ENCODE results near the gene ZNF608.

ZNF608 gene

DNA sequence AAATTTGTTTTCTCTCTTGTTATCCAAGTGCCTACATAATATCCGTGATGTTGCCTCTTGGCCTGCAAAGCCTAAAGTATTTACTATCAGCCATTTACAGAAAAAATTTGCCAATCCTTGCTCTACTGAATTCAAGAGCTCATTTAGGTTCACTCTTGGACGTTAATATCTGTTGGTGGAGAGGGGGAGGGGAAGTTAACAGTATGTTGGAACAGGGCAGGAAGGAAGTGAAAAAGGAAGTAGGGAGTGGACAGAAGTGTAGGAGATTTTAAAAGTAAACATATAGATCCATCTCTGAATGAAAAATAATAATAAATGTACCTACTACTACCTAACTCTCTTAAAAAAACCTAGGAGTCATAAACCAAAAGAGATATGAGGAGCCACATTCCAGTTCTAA lies 32.8 kb downstream of the ZNF608 start:
- no peak for DNase-seq

DNA sequence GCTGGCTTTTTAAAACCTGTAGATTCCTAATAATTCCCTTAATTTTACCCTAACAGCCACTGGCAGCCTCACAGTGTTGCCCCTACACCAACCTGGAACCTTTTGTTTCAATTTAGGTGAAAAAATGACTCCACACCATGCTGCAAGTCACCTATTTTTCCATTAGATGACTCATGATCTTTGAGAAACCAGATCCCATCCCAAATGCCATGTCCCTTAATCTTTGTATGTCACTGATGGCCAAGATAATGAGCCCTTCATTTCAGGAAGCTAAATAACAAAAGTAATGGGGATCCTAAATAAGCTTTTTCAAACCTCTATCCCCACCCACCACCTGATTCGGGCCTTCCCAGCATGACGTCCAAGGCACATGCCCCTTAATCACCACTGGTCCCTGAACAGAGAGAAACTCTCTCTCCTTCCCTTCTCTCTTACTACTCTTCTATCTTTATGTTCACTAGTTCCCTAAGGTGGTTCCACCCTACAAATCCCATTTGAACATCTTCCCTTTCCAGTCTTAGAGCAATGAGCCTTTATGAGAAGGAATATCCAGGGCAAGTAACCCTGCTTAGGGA lies 33.6 kb downstream of the ZNF608 start:
- no peak for DNase-seq

DNA sequence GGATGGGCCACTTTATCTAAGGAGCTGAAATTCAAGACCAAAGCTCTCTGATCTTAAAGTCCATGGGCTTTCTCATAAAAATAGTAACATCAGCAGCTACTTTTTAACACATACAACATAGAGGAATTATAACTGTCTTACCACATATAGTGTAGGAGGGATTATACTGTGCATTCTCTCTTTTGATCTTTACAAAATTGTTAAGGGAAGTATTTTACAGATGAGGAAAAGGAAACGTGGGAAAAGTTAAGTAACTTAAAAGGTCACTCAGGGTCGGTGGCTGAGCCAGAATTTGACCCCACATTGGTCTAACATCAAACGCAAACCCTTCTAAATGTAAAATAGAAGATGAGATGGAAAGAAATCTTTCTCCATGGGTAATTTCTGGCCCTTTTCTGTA lies 38.4 kb downstream of the ZNF608 start:
- DNase-seq, result no peak

DNA sequence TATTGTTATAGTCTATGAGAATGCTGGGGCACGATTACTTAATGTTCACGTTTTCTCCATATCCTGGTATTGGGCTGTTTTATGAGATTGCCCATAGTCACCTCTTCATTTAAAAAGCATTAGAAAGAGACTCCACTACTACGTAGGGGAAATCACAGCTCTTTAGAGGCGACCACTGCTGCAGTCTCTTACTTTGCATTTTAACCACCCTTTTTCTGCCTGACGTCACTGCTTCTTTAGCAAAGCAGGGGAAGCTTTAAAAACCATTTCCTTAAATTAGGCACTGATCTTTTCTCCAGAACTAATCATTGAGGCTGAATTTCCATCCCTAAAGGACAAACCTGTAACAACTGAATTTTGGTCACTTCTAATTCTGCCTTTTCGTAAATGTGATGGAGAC lies 38.9 kb downstream of the ZNF608 start:
- no peak for DNase-seq

DNA sequence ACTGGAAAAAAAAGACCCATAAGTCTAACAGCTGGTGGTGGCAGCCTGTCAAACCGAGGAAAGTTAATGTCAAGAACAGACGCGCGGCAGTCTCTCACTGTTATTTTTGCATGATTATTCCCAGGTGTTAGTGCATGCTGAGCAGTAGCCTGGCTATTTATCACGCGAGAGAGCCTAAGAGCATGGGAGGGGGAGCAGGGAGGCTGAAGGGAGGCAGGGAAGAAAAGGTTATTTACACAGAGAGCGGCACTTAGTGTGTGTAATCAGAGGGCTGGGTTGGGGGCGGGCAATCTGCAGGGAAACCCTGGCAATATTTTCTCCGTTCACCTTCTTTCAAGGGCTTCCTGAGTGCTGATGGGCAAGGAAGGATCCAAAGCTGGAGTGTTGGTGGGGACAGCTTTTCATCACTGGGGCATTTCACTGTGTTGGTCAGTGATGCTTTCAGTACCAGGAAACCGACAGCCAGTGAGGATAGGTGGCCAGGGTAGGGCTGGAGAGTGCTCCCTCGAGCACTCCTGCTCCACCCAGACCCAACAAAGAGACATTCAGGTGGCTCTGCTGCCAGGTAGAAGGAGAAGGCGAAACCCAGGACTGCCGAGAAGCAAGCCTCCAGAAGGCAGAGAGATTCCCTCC lies 39.6 kb downstream of the ZNF608 start:
- DNase-seq, result peak; percentile 39

DNA sequence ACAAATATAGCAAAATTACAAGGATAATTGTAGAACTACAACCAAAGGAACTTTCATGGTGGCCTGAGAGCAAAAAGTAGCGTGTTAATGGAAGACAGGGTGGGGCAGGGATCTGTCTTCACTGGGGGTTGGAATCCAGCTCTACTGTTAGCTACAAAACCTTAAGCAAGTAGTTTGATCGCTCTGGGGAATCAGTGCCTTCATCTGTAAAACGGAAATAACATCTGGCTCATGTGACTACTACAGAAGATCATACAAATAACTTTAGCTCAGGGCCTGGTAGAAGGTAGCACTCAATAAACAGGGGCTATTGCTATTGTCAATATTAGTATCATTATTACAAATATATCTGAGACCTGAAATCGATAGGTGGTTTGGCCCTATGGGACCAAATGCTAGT lies 40.4 kb downstream of the ZNF608 start:
- no peak for DNase-seq

DNA sequence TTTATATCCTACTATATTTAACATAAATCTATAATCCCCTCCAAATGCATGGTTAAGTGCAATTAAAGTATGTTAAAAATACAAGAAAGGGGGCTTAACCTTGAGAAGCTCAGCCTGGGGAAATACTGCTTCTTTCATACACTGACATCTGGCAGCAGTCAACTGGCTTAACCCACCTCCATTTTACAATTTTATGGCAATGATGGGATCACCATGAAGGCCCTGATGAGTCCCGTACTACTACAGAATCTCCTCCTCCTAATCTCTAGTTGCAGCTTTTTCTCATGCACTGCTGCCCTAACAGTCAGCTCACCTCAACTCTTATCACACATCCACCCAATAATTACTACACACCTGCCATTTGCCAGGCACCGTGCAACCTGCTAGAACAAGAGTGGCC lies 40.9 kb downstream of the ZNF608 start:
- no peak for DNase-seq

DNA sequence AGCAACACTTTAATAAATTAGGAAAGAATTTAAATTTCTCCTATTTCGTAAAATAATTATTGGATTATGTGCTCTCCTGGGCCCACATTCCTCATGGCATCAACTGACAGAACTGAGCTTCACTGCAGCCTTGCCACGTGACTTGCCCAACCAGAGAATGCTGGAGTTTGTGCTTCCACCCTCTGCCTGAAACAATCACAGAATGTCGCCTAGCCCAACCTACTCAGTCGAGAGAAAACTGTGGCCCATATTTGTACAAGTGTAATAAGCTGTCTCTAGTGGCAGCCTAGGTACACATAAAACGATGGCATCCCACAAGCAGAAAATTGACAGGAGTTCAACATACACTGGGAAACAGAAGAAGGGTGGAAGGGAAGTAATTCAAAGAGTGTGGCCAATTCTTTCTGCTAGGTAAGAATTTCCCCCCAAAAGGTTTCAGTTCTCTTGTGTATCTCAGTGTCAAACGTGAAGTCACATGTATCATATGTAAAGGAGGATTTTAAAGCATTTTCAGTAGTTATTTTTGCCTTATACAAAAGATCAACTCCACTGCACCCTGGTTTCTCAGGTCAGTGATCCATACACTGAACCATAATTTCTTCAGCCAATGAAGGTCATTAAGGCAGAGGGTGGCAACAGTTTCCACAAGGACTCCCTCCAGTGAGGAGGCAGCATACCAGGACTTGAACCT lies 41.7 kb downstream of the ZNF608 start:
- no peak for DNase-seq

DNA sequence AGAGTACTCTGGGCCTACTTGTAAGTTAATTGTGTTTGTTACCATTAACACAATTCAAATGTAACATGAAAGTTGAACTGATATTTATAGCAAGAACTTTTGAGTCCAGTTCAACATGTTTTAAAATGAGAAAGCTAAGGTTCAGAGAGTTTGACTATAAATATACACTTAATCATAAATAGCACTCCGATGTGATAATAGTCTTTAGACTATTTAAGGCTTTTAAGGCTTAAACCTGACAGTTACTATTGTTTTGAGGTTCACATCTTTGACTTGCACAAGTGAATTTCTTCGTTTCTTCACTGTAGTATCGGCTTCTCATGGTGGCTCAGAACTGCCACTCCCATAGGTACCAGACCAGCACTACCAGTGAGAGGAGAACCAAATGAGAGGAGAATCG lies 42.4 kb downstream of the ZNF608 start:
- DNase-seq, result no peak

DNA sequence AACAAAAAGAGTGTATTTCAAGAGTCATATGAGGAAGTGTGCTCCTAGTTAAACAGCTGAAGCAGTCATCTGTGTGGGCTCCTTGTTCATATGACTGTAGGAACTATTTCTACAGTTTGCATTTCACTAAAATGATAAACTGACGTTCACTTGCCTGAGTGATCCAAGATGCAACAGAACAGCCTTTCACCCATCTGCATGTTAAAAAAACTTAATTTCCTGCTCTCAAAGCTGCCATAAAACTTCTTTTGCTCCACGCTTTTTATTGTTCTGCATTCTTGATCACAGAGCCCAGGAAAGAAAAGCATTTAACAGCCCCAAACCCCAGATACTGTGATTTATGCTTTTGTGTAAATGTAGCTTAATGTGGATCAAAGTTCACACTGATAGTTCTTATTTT lies 43.9 kb downstream of the ZNF608 start:
- DNase-seq, result no peak

DNA sequence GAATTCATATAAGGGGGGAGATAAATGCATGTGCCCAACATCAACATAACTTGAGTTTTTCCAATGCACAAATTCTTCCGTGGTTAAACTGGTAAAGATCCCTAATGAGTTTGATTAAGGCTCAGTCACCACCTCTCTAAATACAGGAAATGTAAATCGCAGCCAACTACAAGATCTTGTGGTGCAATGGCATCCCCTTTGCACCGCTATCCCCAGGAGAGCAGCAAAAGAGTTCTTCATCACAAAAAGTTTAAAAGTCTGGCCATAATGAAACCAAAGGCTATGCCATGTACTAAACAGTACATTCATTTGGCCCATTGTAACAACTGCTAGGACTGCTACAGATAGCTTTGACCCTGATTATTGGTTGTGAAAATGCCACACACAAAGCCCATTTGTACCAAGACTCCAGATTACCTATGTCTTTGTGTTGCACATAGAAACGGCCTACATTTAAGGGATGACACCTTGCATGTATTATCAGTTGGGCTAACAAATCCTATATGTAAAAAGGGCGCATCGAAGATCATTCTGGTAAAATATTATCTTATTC lies 44.5 kb downstream of the ZNF608 start:
- no peak for DNase-seq

DNA sequence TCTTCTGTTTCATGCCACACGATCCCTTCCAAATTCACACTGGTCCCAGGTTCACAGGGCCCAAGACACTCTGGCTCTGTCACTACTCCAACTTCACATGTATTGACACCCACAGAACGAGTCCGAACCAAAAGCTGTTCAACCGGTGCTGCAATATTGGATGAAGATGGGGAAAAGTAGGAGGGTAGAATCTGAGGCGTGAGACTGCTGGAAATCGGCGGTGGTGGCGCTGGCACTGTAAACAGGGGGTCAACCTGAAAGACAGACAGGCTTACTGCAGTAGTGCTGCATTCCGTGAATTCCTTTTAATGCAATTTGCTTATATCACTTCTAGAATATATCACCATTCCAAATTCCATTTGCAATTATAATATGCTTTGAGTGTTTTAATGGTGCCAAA lies 45.4 kb downstream of the ZNF608 start:
- no peak for DNase-seq

DNA sequence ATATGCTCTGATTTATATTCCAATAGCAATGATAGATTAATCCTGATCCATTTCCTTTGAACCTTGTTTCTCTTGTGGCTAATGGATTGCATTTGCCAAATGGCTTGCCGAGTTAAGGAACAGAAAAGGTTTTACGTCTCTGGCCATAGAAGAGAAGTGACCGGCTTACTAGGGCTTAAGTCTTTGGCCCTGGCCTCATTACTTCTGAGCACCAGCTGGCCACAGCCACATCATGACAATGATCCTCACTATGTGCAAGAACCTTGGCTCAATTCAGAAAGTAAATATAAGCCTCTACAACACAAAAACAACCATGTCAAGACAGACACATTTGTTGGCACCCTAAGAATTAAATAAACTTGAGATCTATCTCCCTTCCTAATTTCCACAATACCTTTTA lies 46.1 kb downstream of the ZNF608 start:
- DNase-seq, result no peak

DNA sequence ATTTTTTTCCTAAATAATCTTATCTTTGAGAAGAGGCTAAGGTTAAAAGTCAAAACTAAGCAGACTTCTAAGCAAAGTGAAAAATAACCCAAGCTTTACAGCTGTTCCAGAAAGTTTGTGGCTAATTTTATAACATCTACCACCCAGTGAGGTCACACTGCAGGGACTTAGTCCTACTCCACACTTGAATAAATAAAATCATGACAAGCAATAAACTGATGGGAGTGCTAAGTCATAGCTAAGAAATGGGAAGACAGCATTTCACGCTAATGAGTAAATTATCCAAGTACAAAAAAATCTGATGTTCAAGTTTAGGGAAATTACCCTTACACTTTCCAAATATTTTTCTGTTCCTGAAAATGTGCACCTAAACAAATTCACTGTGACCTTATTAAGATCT lies 47.7 kb downstream of the ZNF608 start:
- no peak for DNase-seq

DNA sequence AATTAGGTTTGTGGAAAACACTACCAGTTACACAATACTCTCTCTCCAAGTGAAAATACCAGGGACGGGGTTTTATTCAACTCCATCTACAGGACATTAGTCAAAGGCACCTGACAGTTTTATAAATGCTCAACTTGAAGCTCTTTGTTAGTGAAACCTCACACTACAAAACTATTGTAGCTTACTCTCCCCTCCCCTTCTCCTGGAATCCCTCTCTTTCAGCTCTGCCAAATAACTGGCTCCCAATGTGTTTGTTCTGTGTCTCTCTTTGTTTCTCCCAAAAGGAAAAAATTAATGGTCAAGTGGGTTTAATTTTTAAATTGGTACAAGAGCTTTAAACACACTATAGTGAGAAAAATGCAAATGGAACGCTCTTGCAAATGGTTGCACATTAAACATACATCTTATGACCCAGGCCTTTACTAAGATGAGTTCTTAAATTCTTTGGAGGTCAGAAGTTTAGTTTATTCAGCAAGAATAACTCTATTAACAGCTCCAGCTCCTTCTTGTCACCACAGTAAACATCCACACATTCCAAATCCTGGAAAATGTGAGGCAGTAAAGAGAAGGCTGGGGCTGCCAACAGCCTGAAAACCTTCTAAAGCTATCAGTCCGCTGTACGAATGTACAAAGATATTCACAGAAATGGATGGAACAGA lies 48.4 kb downstream of the ZNF608 start:
- DNase-seq, result no peak

DNA sequence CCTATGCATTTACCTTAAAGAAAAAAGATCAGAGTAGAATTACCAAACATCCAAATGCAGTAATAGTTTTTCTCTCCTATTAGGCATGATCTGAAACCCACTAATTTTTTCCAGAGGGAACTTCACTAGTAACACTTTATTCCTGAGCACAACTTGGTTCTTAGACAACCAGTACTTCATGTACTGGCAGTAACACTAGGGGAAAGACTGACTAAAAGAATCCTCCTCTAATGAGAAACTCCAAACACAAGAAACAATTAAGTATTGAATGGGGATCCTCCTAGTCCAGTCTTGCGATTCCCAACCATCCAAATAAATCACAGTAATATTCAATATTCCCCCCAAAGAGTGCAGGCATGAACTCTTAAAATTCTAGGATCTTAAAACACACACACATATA lies 48.9 kb downstream of the ZNF608 start:
- no peak for DNase-seq

DNA sequence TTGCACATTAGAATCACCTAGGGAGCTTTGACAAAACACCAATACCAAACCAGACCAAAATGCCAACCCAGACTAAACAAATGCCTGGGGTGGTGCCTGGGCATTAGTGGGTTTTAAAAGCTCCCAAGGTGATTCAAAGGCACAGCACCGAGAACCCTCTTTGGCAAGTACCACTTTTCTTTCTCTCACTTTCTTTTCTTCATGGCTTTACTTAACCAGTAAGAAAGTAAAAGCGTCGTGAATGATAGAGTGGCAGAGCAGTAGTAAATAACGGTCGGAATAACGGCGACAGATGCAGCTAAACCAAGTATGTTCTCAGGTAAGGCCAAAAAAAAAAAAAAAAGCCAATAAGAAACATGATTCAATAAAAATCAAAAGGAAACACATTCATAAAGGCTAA lies 49.5 kb downstream of the ZNF608 start:
- no peak for DNase-seq

Data from DMS79 (cell line).